Body of pancreas (tissue), 4 donors: ENCODE measurements around the gene ST3GAL4.

Source experiments
- CTCF ChIP-seq, 7 experiments: fragments of 450-650 bp in 4 of 7; fragments of 200-600 bp in 3 of 7; sonication (generic) in 3 of 7; IDR thresholded peaks; one replicate each; pipeline ENCODE4 v1.5.1; 2016 to 2019; ENCODE audit warnings: antibody characterized with exemption in 7 of 7
- POLR2A ChIP-seq, 3 donors: fragments of 450-650 bp; IDR thresholded peaks; one replicate each; pipeline ENCODE4 v1.6.1; 2016; ENCODE audit warnings: antibody characterized with exemption in 3 of 3, mild to moderate bottlenecking in 2 of 3

- TF ChIP-seq POLR2A (IDR thresholded peaks at IDR 0.05), result no peak
- TF ChIP-seq CTCF (IDR thresholded peaks at IDR 0.05), result no peak
Measured at GRCh38 chr11:126450198-126450597, 94.7 kb downstream of the ST3GAL4 start.
